ENCODE results near the gene RGL1.

Gene RGL1

GRCh38 chr1:183821309-183821888 lies 16.5 kb downstream of the RGL1 start:
- no peak overlapping the region for H3K4me3 ChIP-seq (ENCODE audit: low read depth, low read length)
- TF ChIP-seq CTCF (IDR thresholded peaks at IDR 0.05; ENCODE audit: low read depth, low read length) = no peak

GRCh38 chr1:183821889-183822611 lies 17.1 kb downstream of the RGL1 start:
- no peak for TF ChIP-seq CTCF (IDR thresholded peaks at IDR 0.05; ENCODE audit: low read depth, low read length)
- H3K4me3 ChIP-seq (ENCODE audit: low read depth, low read length) = no peak overlapping the region

- H3K4me3 ChIP-seq (ENCODE audit: low read depth, low read length) = no peak overlapping the region
- no peak for TF ChIP-seq CTCF (IDR thresholded peaks at IDR 0.05; ENCODE audit: low read depth, low read length)
These were observed 19.4 kb downstream of the RGL1 start for GRCh38 chr1:183824291-183824690.

- no peak overlapping the region for H3K4me3 ChIP-seq (ENCODE audit: low read depth, low read length)
- TF ChIP-seq CTCF (IDR thresholded peaks at IDR 0.05; ENCODE audit: low read depth, low read length) = no peak
These were observed 22.9 kb downstream of the RGL1 start for GRCh38 chr1:183827801-183828200.

GRCh38 chr1:183830389-183830788 lies 25.5 kb downstream of the RGL1 start:
- H3K4me3 ChIP-seq (ENCODE audit: low read depth, low read length) = no peak overlapping the region

GRCh38 chr1:183831311-183831710 lies 26.4 kb downstream of the RGL1 start:
- TF ChIP-seq CTCF (IDR thresholded peaks at IDR 0.05; ENCODE audit: low read depth, low read length) = no peak
- no peak overlapping the region for H3K4me3 ChIP-seq (ENCODE audit: low read depth, low read length)

More at GRCh38 chr1:183830389-183830788, 25.5 kb downstream of the RGL1 start:
- TF ChIP-seq CTCF (IDR thresholded peaks at IDR 0.05; ENCODE audit: low read depth, low read length) = no peak

GRCh38 chr1:183832459-183832858 lies 27.5 kb downstream of the RGL1 start:
- no peak overlapping the region for H3K4me3 ChIP-seq (ENCODE audit: low read depth, low read length)
- no peak for TF ChIP-seq CTCF (IDR thresholded peaks at IDR 0.05; ENCODE audit: low read depth, low read length)

All from WI38 (cell line).